Iris pigment epithelial cell (primary cell): ENCODE measurements around the gene PYCARD.
"Not testable (repeated sequence)": the region's sequence is repeated elsewhere in the genome, so short reads cannot be mapped to it uniquely, and the experiment has no call there.

Experiments
- DNase-seq: peaks from one replicate; pipeline ENCODE4 v3.0.0-alpha.2; 2011; ENCODE audit warnings: low read depth

PYCARD gene

GRCh38 chr16:31215287-31216162 is 13.0 kb upstream of the PYCARD start:
- DNase-seq, result peak; percentile 52

- DNase-seq, result no peak
Observed at GRCh38 chr16:31214708-31215286, 12.2 kb upstream of the PYCARD start.

- DNase-seq, result no peak
Observed at GRCh38 chr16:31213877-31214707, 11.5 kb upstream of the PYCARD start, which contains the start of gene TRIM72. Gene TRIM72 (plus strand): TSS chr16:31214119. CDS start chr16:31214739, 620 bp downstream.

GRCh38 chr16:31213342-31213741 is 10.8 kb upstream of the PYCARD start:
- DNase-seq, result no peak

- no peak for DNase-seq
Observed at GRCh38 chr16:31206776-31207175, 4.2 kb upstream of the PYCARD start.

- no peak for DNase-seq
Observed at GRCh38 chr16:31204871-31205666, 2.5 kb upstream of the PYCARD start.

- peak; percentile 28 for DNase-seq
Observed at GRCh38 chr16:31201582-31202413, 762 bp downstream of the PYCARD start.

GRCh38 chr16:31200821-31201568 is 1.6 kb downstream of the PYCARD start:
- DNase-seq, result peak; percentile 14

GRCh38 chr16:31200111-31200510 is 2.4 kb downstream of the PYCARD start:
- DNase-seq, result not testable (repeated sequence)

- DNase-seq, result no peak
Observed at GRCh38 chr16:31199430-31200041, 3.0 kb downstream of the PYCARD start.

GRCh38 chr16:31198207-31198882 is 4.2 kb downstream of the PYCARD start:
- no peak for DNase-seq

GRCh38 chr16:31196324-31197088 is 6.1 kb downstream of the PYCARD start:
- no peak for DNase-seq

- not testable (repeated sequence) for DNase-seq
Observed at GRCh38 chr16:31195861-31196260, 6.7 kb downstream of the PYCARD start.

GRCh38 chr16:31194898-31195297 is 7.7 kb downstream of the PYCARD start:
- no peak for DNase-seq

GRCh38 chr16:31193874-31194273 is 8.7 kb downstream of the PYCARD start:
- no peak for DNase-seq

GRCh38 chr16:31192856-31193642 is 9.5 kb downstream of the PYCARD start:
- no peak for DNase-seq

- no peak for DNase-seq
Observed at GRCh38 chr16:31191697-31192428, 10.7 kb downstream of the PYCARD start.
